GM18511 (cell line): ENCODE data around the gene SMDT1.
"Not testable (repeated sequence)": the region's sequence is repeated elsewhere in the genome, so short reads cannot be mapped to it uniquely, and the experiment has no call there.

Experiments used
- ATAC-seq: cut with Tn5 transposase; IDR thresholded peaks from one replicate; pipeline ENCODE4 v1.9.1; 2021; ENCODE audit warnings: mild to moderate bottlenecking, moderate library complexity; ENCODE audit not compliant: unreplicated experiment

SMDT1 gene

GRCh38 chr22:42070517-42071422 is 8.7 kb upstream of the SMDT1 start, which contains the start of gene NAGA:
Gene NAGA (minus strand): TSS chr22:42070812. CDS start chr22:42070297, 515 bp downstream.
- peak; percentile 91 for ATAC-seq

GRCh38 chr22:42071508-42071907 is 8.0 kb upstream of the SMDT1 start:
- ATAC-seq, result not testable (repeated sequence)

DNA sequence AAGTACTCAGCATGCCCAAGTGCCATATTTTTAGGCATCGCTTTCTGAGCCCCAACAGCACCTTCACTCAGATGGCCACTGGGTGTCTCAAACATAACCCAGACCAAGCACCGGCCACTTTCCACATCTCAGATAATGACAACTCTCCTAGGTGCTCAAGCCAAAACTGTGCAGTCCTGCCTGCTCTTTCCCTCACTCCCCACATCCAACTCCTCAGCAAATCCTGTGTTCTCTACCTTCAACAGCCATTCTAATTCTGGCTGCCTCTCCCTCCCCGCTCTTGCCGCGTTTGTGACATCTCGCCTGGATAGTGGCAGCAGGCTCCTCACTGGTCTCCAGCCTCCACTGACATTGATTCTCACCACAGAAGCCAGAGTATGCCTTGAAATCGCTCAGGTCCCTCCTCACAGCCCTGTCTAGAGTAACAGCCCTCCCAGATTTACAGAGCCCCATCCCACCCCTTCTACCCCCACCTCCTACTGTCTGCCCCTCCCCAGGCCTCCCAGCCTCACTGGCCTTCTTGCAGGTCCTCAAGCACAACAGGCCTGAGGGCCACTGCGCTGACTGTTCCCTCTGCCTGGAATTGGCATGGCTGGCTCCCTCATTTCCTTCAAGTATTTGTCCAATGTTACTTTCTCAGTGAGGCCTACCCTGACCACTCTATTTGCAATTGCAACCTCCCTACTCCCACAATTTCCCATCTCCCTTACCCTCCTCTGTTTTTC is 6.7 kb upstream of the SMDT1 start:
- no peak for ATAC-seq

GRCh38 chr22:42073621-42074041 is 5.9 kb upstream of the SMDT1 start:
- ATAC-seq, result no peak

DNA sequence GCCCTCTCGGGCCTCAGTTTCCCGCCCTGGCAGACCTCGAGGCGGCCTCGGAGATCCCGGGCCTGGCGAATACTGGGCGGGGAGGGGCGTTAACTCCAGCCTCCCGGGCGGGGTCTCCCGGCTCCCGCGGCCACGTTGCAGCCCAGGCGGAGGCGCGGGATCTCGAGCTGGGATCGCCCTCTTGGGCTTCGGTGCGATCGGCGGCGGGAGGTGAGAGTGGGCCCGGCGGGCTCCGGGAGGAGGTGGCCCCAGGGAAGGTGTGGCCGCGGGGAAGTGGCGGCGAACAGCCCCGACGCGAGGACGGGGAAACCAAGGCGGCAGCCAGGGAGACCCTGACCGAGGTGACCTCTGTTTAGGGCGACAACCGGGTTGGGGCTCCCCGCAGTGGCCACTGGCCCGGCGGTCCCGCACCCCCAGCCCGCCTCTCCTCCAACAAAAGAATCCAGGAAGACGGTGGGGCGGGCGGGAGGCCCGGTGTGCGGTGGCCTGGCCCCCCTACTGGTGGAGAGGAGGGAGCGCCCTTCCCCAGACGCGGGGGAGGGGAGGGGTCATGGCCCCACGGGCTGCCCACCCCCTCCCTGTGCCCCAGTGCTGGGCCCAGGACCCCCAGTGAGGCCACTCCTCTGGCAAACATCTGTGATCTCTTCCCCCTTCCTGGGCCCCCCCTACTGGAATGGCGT is 5.2 kb upstream of the SMDT1 start, which contains the start of gene PHETA2:
Gene PHETA2, plus strand, starts transcription at position 117 of the 680 bp plus-strand sequence. CDS start 3,046 bp downstream, outside the sequence.
- ATAC-seq, result no peak

DNA sequence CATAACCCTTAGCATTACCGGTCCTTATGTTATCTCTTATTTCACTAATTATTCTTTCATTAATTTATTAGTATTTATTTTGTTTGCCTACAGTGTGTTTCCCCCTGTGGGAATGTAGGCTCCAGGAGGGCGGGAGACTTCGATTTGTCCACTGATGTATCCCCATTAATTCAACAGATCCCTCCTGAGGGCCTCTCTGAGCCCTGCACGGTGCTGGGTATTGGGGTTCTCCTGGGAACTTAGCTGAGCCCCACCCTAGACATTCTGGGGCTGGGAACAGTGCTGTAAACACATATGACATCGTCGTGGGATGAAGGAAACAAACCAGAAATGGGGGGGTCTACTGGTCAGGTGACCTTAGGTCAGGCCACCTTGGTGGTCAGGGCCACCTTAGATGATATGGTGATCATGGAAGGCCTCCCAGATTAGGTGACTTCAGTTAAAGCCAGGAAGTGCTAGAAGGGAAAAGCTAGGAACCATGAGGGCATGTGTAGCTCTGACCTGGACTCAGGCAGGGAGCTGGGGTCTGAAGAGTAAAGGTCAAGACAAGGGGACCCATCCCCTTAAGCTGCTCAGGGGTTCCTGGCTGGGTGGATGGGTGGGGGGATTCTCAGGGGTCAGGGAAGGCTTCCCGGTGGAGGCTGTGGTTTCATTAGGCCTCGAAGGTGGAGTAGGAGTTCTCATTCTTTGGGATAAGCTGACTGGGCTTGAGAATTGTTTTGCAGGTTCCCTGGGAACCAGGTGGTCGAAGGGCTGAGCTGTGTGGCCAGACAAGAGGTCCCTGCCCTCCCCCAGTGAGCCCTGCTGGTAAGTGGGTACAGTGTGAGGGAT is 4.4 kb upstream of the SMDT1 start:
- no peak for ATAC-seq

GRCh38 chr22:42076764-42077485 is 2.6 kb upstream of the SMDT1 start:
- no peak for ATAC-seq

GRCh38 chr22:42077486-42078125 is 1.9 kb upstream of the SMDT1 start:
- ATAC-seq, result no peak

GRCh38 chr22:42078469-42079318 is 806 bp upstream of the SMDT1 start:
- no peak for ATAC-seq

DNA sequence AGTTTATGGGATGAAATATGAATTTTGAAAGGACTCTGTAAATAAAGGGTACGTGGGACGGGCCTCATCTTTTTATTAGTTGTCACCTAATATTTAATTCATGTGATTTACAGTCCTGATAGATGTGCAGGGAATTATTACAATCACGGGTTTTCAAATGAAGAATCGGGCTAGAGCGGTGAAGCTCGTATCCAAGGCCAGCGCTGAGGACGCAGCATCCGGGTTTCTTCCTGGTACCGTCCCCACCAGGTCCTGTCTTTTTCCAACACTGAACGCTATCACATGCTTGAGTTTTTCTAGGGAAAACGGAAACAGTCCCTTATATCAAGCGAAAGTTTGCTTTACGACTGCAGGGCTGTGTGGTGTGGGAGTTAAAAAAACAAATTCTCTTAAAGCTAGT is 787 bp downstream of the SMDT1 start:
- ATAC-seq, result no peak

DNA sequence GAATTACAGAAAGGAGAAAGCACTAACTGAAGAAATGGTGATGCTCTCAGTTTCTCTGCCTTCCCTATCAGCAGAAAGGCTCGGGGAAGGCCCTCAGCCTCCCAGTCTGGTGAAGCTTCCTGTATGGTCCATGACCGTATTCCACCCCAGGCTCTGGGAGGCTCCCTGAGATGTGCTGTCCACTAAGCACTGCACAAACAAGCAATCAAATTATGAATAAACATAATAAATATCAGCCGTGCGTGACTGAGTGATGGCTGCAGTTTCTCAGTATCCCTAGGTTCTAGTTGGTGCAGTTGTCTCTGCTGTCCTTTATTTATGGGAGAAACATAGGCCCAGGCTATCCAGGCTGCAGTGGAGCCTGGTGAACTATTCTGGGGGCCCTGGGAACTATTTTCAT is 3.6 kb downstream of the SMDT1 start:
- no peak for ATAC-seq

DNA sequence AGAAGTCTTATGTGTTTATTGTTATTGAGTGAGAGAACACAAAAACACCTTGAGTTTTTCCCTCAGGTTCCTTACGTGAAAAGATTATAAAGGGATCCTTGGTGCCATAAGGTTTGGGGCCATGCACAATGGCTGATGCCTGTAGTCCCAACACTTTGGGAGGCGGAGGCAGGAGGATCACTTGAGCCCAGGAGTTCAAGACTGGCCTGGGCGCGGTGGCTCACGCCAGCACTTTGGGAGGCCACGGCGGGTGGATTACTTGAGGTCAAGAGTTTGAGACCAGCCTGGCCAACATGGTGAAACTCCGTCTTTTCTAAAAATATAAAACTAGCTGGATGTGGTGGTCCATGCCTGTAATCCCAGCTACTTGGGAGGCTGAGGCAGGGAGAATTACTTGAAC is 5.4 kb downstream of the SMDT1 start:
- ATAC-seq, result no peak

DNA sequence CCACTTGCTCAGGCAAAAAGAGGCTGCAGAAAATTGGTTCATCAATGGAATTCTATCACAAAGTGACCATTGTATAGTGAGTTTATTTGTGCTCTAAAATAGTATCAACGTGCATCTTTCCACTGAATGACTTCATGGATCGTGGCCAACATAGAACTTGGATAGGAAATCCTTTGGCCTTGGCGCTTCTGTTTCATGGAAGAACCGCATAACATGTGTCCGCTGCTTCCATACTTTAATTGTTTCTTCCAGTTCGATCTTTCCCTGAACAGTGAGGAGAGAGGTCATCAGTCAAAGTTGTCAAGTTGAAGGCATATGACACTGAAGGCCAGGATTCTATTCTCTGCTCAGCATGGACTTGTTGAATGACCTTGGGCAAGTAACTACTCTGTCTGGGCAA is 6.6 kb downstream of the SMDT1 start:
- ATAC-seq, result no peak

DNA sequence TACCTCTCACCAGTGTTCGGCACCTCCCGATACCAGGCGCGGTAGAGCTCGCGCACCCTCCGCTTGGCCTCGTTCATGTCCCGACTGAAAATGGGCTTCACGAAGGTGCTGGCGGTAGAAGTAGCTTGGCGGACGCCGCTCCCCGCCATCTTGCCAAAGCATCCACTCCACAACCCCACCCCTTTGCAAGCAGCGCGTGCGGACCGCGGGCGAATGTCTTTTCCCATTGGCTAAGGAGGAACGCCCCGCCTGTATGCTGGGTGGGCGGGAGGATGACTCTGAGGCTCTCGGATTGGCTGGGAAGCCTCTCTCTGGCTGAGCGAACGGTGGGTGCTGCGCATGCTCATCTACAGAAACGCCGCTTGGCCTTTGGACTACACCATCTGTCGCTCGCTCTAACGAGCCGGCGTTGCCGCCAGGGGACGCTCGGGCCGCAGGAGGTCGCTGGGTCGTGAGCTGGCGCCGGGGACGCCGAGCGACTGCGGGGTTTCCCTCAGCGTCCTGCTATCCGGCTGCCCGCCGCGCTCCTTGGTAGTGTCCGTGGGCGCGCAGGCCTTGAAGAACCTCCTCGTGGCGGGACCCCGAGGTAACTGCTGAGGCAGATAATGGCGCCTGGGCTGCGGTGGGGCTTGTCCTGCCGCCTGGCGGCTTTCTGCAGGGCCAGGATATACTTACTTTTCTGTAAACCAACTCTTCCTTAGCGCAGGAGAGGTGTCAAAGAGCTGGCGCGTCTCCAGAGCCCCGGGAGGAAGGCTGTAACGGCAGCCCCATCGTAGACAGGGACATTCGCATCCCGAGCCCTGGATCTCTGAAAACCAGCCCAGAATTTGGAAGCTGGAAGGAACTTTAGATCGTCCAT is 11.3 kb downstream of the SMDT1 start, which contains the start of gene NDUFA6:
Gene NDUFA6, minus strand, starts transcription at position 177 of the 859 bp plus-strand sequence. Its CDS starts 28 bp downstream, at position 149.
- ATAC-seq, result peak; percentile 95

- no peak for ATAC-seq
Observed at GRCh38 chr22:42091455-42091782, 11.9 kb downstream of the SMDT1 start.

DNA sequence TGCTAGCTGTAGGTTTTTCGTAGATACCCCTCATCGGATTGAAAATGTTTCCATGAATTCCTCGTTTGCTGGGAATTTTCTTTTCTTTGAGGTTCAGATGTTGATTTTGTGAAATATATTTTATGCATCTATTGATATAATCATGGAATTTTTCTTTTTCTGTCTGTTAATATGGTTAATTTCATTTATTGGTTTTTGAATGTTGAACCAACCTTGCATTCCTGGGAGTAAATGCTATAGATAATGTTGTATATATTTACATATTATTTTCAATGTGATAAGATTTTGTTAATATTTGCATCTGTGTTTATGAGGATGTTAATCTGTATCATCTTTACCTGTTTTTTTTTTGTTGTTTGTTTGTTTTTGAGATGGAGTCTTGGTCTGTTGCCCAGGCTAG is 21.7 kb downstream of the SMDT1 start:
- ATAC-seq, result no peak

DNA sequence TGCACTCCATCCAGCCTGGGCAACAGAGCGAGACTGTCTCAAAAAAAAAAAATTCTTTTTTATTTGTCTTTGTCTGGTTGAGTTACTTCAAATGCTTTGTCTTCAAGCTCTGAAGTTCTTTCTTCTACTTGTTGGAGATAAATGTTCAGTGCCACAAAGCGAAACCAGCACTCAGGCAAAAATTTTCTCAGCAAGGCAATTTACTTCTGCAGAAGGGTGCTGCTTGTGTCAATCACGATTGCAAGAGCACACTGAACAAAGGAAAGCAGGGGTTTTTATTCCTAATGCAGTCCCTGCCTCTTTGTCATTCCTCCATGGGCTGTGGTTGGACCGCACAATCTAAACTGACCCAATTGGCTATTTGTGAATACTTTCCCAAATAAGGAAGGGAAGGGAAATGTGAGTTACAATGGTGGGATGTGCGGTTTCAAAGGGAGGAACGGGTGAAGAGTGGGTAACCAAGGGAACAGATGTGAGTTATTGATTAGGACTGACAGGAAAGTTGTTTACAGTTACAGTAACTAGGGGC is 24.9 kb downstream of the SMDT1 start:
- ATAC-seq, result not testable (repeated sequence)
